K562 (cell line): ENCODE data around the gene NHS. TPM values are rescaled to one million over a fixed set of nuclear protein-coding genes. Genes with fewer than 3 reads are reported as not detected.

ENCODE experiments used
- ATAC-seq: fragments of 200-7000 bp; cut with Tn5 transposase; 3 replicates; pipeline ENCODE4 v1.9.1; 2020; ENCODE audit warnings: moderate library complexity
- BruUV-seq: library from RNA; stranded (reverse); fragments of 400-500 nt; replicated peaks from 2 replicates; lab custom pipeline; 2021; lab: Mats Ljungman, UMichigan
- CTCF ChIA-PET: fragments of 300-600 bp; formaldehyde crosslinking; extraction: SDS; loops from one replicate; lab custom pipeline; 2021; ENCODE audit warnings: low intra/inter-chr PET ratio; lab: Yijun Ruan, JAX
- POLR2A ChIA-PET: fragments of 300-600, 350-650 bp; sonication (Branson Sonifier 250); formaldehyde crosslinking; extraction: SDS; loops from one replicate; lab custom pipeline; 2021; ENCODE audit warnings: antibody characterized with exemption, inconsistent platforms; lab: Yijun Ruan, JAX
- DNase-seq, 4 experiments: peaks; one replicate each; pipeline versions ENCODE4 v3.0.0 to v3.0.0-alpha.2; 2011 to 2018; ENCODE audit warnings: low spot score in 3 of 4, mixed read lengths in 3 of 4; ENCODE audit errors: extremely low read depth in 1 of 4
- FAIRE-seq: peaks from 2 replicates; lab custom pipeline; 2011; peaks lifted over from hg19 to GRCh38; lab: Jason Lieb, UNC
- H2AFZ ChIP-seq: 2 replicates; pipeline ENCODE4 v1.6.0; 2011; ENCODE audit warnings: low read depth, low read length, control low read depth, inconsistent platforms
- H3K27ac ChIP-seq: fragments of 200-600 bp; 3 replicates; pipeline ENCODE4 v1.8.0; 2011; ENCODE audit warnings: low read depth, mild to moderate bottlenecking, control low read depth, inconsistent platforms, low read length, moderate library complexity, mixed read lengths; ENCODE audit errors: extremely low read depth
- H3K27me3 ChIP-seq, 2 experiments: fragments of 300-600 bp in 1 of 2; 2 replicates in 1 of 2; 3 replicates in 1 of 2; pipeline versions ENCODE4 v1.6.0 to v1.8.0; 2011; ENCODE audit warnings: inconsistent platforms in 2 of 2, low read length in 2 of 2, mild to moderate bottlenecking in 1 of 2, mixed read lengths in 1 of 2, moderate library complexity in 1 of 2; ENCODE audit not compliant: control insufficient read depth in 2 of 2, insufficient read depth in 2 of 2
- H3K36me3 ChIP-seq: fragments of 300-600 bp; 3 replicates; pipeline ENCODE4 v1.8.0; 2011; ENCODE audit warnings: mild to moderate bottlenecking, low read length, inconsistent platforms; ENCODE audit not compliant: control insufficient read depth, insufficient read depth
- H3K4me1 ChIP-seq, 2 experiments: fragments of 200-600 bp in 1 of 2; replicated peaks in 1 of 2; 2 replicates in 1 of 2; 3 replicates in 1 of 2; pipeline versions ENCODE4 v1.5.1 to v1.8.0; 2011; ENCODE audit warnings: inconsistent platforms in 2 of 2, low read length in 2 of 2, mild to moderate bottlenecking in 1 of 2, mixed read lengths in 1 of 2, moderate library complexity in 1 of 2; ENCODE audit not compliant: control insufficient read depth in 2 of 2, insufficient read depth in 2 of 2
- H3K4me2 ChIP-seq: 2 replicates; pipeline ENCODE4 v1.6.1; 2011; ENCODE audit warnings: low read length, control low read depth, inconsistent platforms, mixed read lengths; ENCODE audit not compliant: insufficient read depth
- H3K4me3 ChIP-seq: fragments of 200-600 bp; sonication (generic), shearing (Covaris generic); 2 replicates; pipeline ENCODE4 v1.5.1; 2016; ENCODE audit warnings: control low read depth, inconsistent platforms
- H3K79me2 ChIP-seq: fragments of 200-600 bp; 3 replicates; pipeline ENCODE4 v1.8.0; 2011; ENCODE audit warnings: low read length, inconsistent platforms; ENCODE audit not compliant: control insufficient read depth, insufficient read depth
- H3K9ac ChIP-seq, 2 experiments: 2 replicates each; pipeline versions ENCODE4 v1.6.0 to v1.6.1; 2011; ENCODE audit warnings: low read depth in 2 of 2, low read length in 2 of 2, control low read depth in 1 of 2, inconsistent platforms in 1 of 2, mild to moderate bottlenecking in 1 of 2, mixed read lengths in 1 of 2; ENCODE audit not compliant: insufficient read depth in 1 of 2
- H3K9me1 ChIP-seq: one replicate; pipeline ENCODE4 v1.6.0; 2011; ENCODE audit warnings: inconsistent platforms, mild to moderate bottlenecking, low read length, moderate library complexity; ENCODE audit not compliant: control insufficient read depth, insufficient read depth
- H3K9me3 ChIP-seq: replicated peaks from 2 replicates; pipeline ENCODE4 v1.5.1; 2011; ENCODE audit warnings: low read depth, low read length, inconsistent platforms; ENCODE audit not compliant: control insufficient read depth, insufficient read depth
- H4K20me1 ChIP-seq: replicated peaks from 2 replicates; pipeline ENCODE4 v1.6.1; 2011; ENCODE audit warnings: low read length, inconsistent platforms, mixed read lengths; ENCODE audit not compliant: control insufficient read depth, insufficient read depth
- CHD4 ChIP-seq: fragments of 200-600 bp; sonication (generic); IDR thresholded peaks from 3 replicates; pipeline ENCODE4 v1.6.1; 2012; ENCODE audit warnings: low read depth, mild to moderate bottlenecking, mixed read lengths, low read length, inconsistent platforms; ENCODE audit not compliant: insufficient read depth, insufficient replicate concordance, poor library complexity, severe bottlenecking
- ERF ChIP-seq: fragments of 450-650 bp; formaldehyde crosslinking; IDR thresholded peaks from 2 replicates; pipeline ENCODE4 v1.4.0; 2020; ENCODE audit warnings: mild to moderate bottlenecking, mixed read lengths
- FOXJ3 ChIP-seq: sonication (generic); formaldehyde crosslinking; IDR thresholded peaks from 2 replicates; pipeline ENCODE4 v1.4.0; 2020; ENCODE audit warnings: mild to moderate bottlenecking, missing genetic modification reagents
- NBN ChIP-seq: fragments of 450-650 bp; IDR thresholded peaks from 2 replicates; pipeline ENCODE4 v1.6.1; 2016; ENCODE audit warnings: low read depth, mild to moderate bottlenecking
- POLR2B ChIP-seq: fragments of 450-650 bp; IDR thresholded peaks from 2 replicates; pipeline ENCODE4 v1.6.1; 2018; ENCODE audit warnings: low read depth; ENCODE audit not compliant: partially characterized antibody
- POLR3A ChIP-seq: IDR thresholded peaks from 2 replicates; pipeline ENCODE4 v1.6.1; 2011; ENCODE audit warnings: borderline replicate concordance, mild to moderate bottlenecking, moderate library complexity; ENCODE audit not compliant: insufficient read length, insufficient read depth; ENCODE audit errors: extremely low read depth
- PRPF4 ChIP-seq: fragments of 200-400 bp; formaldehyde crosslinking; IDR thresholded peaks from one replicate; pipeline ENCODE4 v1.6.1; 2017; ENCODE audit warnings: low read length, low read depth, mild to moderate bottlenecking; ENCODE audit not compliant: insufficient read depth, poor library complexity, severe bottlenecking
- RNF2 ChIP-seq: sonication (generic); IDR thresholded peaks from 2 replicates; pipeline ENCODE4 v1.6.1; 2016
- ZBTB17 ChIP-seq: fragments of 450-650 bp; formaldehyde crosslinking; IDR thresholded peaks from 2 replicates; pipeline ENCODE4 v1.4.0; 2020; ENCODE audit warnings: mild to moderate bottlenecking
- ZNF165 ChIP-seq: fragments of 250-450 bp; sonication (Bioruptor Pico); IDR thresholded peaks from 2 replicates; pipeline ENCODE4 v1.4.0; 2020; ENCODE audit warnings: borderline replicate concordance
- ZNF431 ChIP-seq: sonication (generic); formaldehyde crosslinking; IDR thresholded peaks from 2 replicates; pipeline ENCODE4 v1.8.0; 2022; ENCODE audit warnings: mild to moderate bottlenecking, missing genetic modification reagents
- WGBS: fragments of 100-300 bp; shearing (Covaris generic); methylation state at CpG from one replicate; pipeline ENCODE4 v1.1.6; 2016; ENCODE audit warnings: low coverage, mixed read lengths; ENCODE audit not compliant: insufficient coverage; ENCODE audit errors: missing lambda C conversion rate; 5-methylcytosine and 5-hydroxymethylcytosine counted together
- in situ Hi-C: fragments of 300-500 bp; cut with MboI; formaldehyde crosslinking; loops from 4 replicates; pipeline ENCODE4 v1.15.0; 2018; ENCODE audit warnings: inconsistent platforms, mixed read lengths
- intact Hi-C: fragments of 100-400 bp; cut with micrococcal nuclease; formaldehyde crosslinking; loops from 2 replicates; pipeline ENCODE4 v1.14.2; 2022
- polyA plus RNA-seq, 8 experiments: library from polyadenylated mRNA; depleted of rRNA in 4 of 8; stranded (reverse) in 5 of 8; unstranded in 3 of 8; fragments of >200 nt; fragmentation: Nextera tagmentation in 2 of 8; fragmentation: Illumina TruSeq in 1 of 8; extraction: Ambion mirVana in 2 of 8; extraction: Trizol in 1 of 8; gene quantifications; 2 replicates each; pipeline versions ENCODE4 v1.2.1 to v1.2.3, GENCODE V29; 2011 to 2014; ENCODE audit warnings: inconsistent platforms in 1 of 8, missing spikeins in 1 of 8
- total RNA-seq, 7 experiments: library from RNA; depleted of rRNA in 6 of 7; stranded (reverse); fragments of >200 nt in 6 of 7; fragmentation: Illumina TruSeq in 2 of 7; extraction: Trizol in 2 of 7; gene quantifications; 2 replicates each; pipeline versions ENCODE4 v1.2.1 to v1.2.3, GENCODE V29; 2011 to 2021; ENCODE audit warnings: low replicate concordance in 1 of 7
- TF ChIP-seq, protein P1 (sequence below): sonication (generic); formaldehyde crosslinking; IDR thresholded peaks from 2 replicates; pipeline ENCODE4 v1.8.1; 2023; ENCODE audit warnings: mild to moderate bottlenecking, missing genetic modification reagents
- TF ChIP-seq, protein P2 (sequence below): sonication (generic); formaldehyde crosslinking; IDR thresholded peaks from 2 replicates; pipeline ENCODE4 v1.8.0; 2022; ENCODE audit warnings: mild to moderate bottlenecking, missing genetic modification reagents, borderline replicate concordance
- TF ChIP-seq, protein P3 (sequence below): sonication (generic); formaldehyde crosslinking; IDR thresholded peaks from 2 replicates; pipeline ENCODE4 v1.4.0; 2020; ENCODE audit warnings: mild to moderate bottlenecking, missing genetic modification reagents
- TF ChIP-seq, protein P4 (sequence below): fragments of 250-450 bp; sonication (Bioruptor Pico); IDR thresholded peaks from 2 replicates; pipeline ENCODE4 v1.5.0; 2020; ENCODE audit warnings: mild to moderate bottlenecking, borderline replicate concordance

The NHS gene
- total and polyA plus RNA-seq, 9 of the 15 experiments (the other 6 are each of a cell fraction or from before 2014, with no cell fraction given), result 0.02 TPM; not detected in 8

DNA sequence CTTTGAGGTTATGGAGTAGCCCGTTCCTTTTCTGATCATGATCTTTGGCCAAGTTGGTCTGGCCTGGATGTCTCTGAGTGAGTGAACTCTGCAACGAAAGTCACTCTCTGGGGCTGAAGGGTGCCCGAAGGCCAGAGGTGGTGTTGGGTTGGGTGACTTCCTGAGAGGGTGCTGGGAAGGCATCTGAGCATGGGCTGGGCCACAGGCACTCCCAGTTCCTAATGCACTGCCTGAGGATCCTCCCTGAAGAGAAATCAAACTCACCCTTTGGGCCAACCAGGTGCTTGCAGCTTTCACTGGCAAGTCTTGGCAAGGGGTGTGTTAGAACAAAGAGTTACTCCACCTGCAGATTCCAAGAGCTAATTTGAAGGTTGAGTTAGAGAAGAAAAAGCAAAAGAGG is 295.9 kb downstream of the NHS start:
- 5% methylated on average over 3 of the region's 3 CpGs for WGBS
- Histone ChIP-seq H3K9me1 (no peaks in the 10 kb centered on the region), H3K79me2 (no peaks in the 10 kb centered on the region), H3K9me3 (no peaks in the 10 kb centered on the region), H4K20me1 (no peaks in the 10 kb centered on the region), H3K27ac (no peak overlapping the region), H3K4me2 (no peak overlapping the region), H3K36me3 (no peaks in the 10 kb centered on the region), H3K4me1 (no peaks in the 10 kb centered on the region), H2AFZ (no peak overlapping the region), H3K9ac (no peak overlapping the region), H3K27me3 (no peaks in the 10 kb centered on the region), H3K4me3 (no peak overlapping the region)
- DNase-seq (no peak), FAIRE-seq (no peak), ATAC-seq (no peak)
- in situ Hi-C loops, result no loop called here
- POLR2A ChIA-PET, result no interaction called here
- intact Hi-C loops, result no loop called here
- BruUV-seq, result no TSS peak
- CTCF ChIA-PET, result no interaction called here
- TF ChIP-seq, protein P1, sequence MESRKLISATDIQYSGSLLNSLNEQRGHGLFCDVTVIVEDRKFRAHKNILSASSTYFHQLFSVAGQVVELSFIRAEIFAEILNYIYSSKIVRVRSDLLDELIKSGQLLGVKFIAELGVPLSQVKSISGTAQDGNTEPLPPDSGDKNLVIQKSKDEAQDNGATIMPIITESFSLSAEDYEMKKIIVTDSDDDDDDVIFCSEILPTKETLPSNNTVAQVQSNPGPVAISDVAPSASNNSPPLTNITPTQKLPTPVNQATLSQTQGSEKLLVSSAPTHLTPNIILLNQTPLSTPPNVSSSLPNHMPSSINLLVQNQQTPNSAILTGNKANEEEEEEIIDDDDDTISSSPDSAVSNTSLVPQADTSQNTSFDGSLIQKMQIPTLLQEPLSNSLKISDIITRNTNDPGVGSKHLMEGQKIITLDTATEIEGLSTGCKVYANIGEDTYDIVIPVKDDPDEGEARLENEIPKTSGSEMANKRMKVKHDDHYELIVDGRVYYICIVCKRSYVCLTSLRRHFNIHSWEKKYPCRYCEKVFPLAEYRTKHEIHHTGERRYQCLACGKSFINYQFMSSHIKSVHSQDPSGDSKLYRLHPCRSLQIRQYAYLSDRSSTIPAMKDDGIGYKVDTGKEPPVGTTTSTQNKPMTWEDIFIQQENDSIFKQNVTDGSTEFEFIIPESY, result no peak
- no peak for TF ChIP-seq POLR3A
- TF ChIP-seq, protein P2, sequence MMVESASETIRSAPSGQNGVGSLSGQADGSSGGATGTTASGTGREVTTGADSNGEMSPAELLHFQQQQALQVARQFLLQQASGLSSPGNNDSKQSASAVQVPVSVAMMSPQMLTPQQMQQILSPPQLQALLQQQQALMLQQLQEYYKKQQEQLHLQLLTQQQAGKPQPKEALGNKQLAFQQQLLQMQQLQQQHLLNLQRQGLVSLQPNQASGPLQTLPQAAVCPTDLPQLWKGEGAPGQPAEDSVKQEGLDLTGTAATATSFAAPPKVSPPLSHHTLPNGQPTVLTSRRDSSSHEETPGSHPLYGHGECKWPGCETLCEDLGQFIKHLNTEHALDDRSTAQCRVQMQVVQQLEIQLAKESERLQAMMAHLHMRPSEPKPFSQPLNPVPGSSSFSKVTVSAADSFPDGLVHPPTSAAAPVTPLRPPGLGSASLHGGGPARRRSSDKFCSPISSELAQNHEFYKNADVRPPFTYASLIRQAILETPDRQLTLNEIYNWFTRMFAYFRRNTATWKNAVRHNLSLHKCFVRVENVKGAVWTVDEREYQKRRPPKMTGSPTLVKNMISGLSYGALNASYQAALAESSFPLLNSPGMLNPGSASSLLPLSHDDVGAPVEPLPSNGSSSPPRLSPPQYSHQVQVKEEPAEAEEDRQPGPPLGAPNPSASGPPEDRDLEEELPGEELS, result no peak
- TF ChIP-seq, protein P3, sequence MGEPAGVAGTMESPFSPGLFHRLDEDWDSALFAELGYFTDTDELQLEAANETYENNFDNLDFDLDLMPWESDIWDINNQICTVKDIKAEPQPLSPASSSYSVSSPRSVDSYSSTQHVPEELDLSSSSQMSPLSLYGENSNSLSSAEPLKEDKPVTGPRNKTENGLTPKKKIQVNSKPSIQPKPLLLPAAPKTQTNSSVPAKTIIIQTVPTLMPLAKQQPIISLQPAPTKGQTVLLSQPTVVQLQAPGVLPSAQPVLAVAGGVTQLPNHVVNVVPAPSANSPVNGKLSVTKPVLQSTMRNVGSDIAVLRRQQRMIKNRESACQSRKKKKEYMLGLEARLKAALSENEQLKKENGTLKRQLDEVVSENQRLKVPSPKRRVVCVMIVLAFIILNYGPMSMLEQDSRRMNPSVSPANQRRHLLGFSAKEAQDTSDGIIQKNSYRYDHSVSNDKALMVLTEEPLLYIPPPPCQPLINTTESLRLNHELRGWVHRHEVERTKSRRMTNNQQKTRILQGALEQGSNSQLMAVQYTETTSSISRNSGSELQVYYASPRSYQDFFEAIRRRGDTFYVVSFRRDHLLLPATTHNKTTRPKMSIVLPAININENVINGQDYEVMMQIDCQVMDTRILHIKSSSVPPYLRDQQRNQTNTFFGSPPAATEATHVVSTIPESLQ (CRISPR knock-in tag), result no peak
- no peak for TF ChIP-seq RNF2
- TF ChIP-seq ZNF431 (CRISPR knock-in tag), result no peak
- TF ChIP-seq ZNF165 (CRISPR knock-in tag), result no peak
- TF ChIP-seq POLR2B, result no peak
- no peak for TF ChIP-seq PRPF4
- TF ChIP-seq, protein P4, sequence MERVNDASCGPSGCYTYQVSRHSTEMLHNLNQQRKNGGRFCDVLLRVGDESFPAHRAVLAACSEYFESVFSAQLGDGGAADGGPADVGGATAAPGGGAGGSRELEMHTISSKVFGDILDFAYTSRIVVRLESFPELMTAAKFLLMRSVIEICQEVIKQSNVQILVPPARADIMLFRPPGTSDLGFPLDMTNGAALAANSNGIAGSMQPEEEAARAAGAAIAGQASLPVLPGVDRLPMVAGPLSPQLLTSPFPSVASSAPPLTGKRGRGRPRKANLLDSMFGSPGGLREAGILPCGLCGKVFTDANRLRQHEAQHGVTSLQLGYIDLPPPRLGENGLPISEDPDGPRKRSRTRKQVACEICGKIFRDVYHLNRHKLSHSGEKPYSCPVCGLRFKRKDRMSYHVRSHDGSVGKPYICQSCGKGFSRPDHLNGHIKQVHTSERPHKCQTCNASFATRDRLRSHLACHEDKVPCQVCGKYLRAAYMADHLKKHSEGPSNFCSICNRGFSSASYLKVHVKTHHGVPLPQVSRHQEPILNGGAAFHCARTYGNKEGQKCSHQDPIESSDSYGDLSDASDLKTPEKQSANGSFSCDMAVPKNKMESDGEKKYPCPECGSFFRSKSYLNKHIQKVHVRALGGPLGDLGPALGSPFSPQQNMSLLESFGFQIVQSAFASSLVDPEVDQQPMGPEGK (CRISPR knock-in tag), result no peak
- no peak for TF ChIP-seq ZBTB17 (CRISPR knock-in tag)
- TF ChIP-seq NBN, result no peak
- TF ChIP-seq FOXJ3, result no peak
- TF ChIP-seq CHD4, result no peak
- TF ChIP-seq ERF (CRISPR knock-in tag), result no peak
